H1 (cell line): ENCODE data around the gene FOXK1. TPM values are rescaled to one million over a fixed set of nuclear protein-coding genes. Genes with fewer than 3 reads are reported as not detected.
"Not testable (repeated sequence)": the region's sequence is repeated elsewhere in the genome, so short reads cannot be mapped to it uniquely, and the experiment has no call there.

ENCODE experiments used
- CTCF ChIA-PET: fragments of 300-600 bp; sonication (Branson Sonifier 250); formaldehyde crosslinking; loops from one replicate; lab custom pipeline; 2021; ENCODE audit not compliant: partially characterized antibody; lab: Charles Lee
- POLR2A ChIA-PET: fragments of 300-600 bp; sonication (Branson Sonifier 250); formaldehyde crosslinking; loops from one replicate; lab custom pipeline; 2021; ENCODE audit warnings: inconsistent platforms; ENCODE audit not compliant: partially characterized antibody; lab: Charles Lee
- DNase-seq, 2 experiments: peaks; one replicate each; pipeline versions ENCODE4 v3.0.0 to v3.0.0-alpha.2; 2010 to 2022; ENCODE audit warnings: low spot score in 2 of 2, low read depth in 1 of 2, mixed read lengths in 1 of 2
- FAIRE-seq: peaks from 2 replicates; lab custom pipeline; 2011; peaks lifted over from hg19 to GRCh38; lab: Jason Lieb, UNC
- H2AFZ ChIP-seq: 2 replicates; pipeline ENCODE4 v1.8.1; 2012; ENCODE audit warnings: low read length, inconsistent platforms
- H2AK5ac ChIP-seq: 2 replicates; pipeline ENCODE4 v1.6.1; 2013; ENCODE audit warnings: low read depth, low read length
- H2BK120ac ChIP-seq: replicated peaks from 2 replicates; pipeline ENCODE3; 2013; ENCODE audit warnings: low read depth, low read length, inconsistent platforms
- H2BK12ac ChIP-seq: 2 replicates; pipeline ENCODE4 v1.6.1; 2013; ENCODE audit warnings: low read depth, low read length
- H2BK15ac ChIP-seq: 2 replicates; pipeline ENCODE4 v1.6.1; 2013; ENCODE audit warnings: low read length
- H2BK20ac ChIP-seq: 2 replicates; pipeline ENCODE4 v1.6.1; 2013; ENCODE audit warnings: low read length
- H2BK5ac ChIP-seq: 2 replicates; pipeline ENCODE4 v1.6.1; 2013; ENCODE audit warnings: low read depth, low read length
- H3K14ac ChIP-seq: 2 replicates; pipeline ENCODE4 v1.6.1; 2013; ENCODE audit warnings: inconsistent platforms; ENCODE audit not compliant: insufficient read length
- H3K18ac ChIP-seq: 2 replicates; pipeline ENCODE4 v1.6.1; 2013; ENCODE audit warnings: low read length; ENCODE audit errors: extremely low read depth
- H3K23ac ChIP-seq: 2 replicates; pipeline ENCODE4 v1.6.1; 2013; ENCODE audit warnings: inconsistent platforms; ENCODE audit not compliant: insufficient read length
- H3K23me2 ChIP-seq: 2 replicates; pipeline ENCODE4 v1.6.1; 2013; ENCODE audit warnings: low read depth, low read length
- H3K27ac ChIP-seq: 2 replicates; pipeline ENCODE4 v1.6.1; 2011; ENCODE audit warnings: low read depth, low read length, inconsistent platforms
- H3K27me3 ChIP-seq, 4 experiments: replicated peaks in 1 of 4; 1 replicate in 1 of 4; 2 replicates in 3 of 4; pipeline versions ENCODE4 v1.6.1 to v1.8.1; 2011 to 2013; ENCODE audit warnings: low read length in 3 of 4, mild to moderate bottlenecking in 3 of 4, inconsistent platforms in 2 of 4, mixed read lengths in 2 of 4, moderate library complexity in 1 of 4; ENCODE audit not compliant: control insufficient read depth in 3 of 4, insufficient read depth in 3 of 4; ENCODE audit errors: extremely low read depth in 1 of 4
- H3K36me3 ChIP-seq, 4 experiments: 2 replicates each; pipeline versions ENCODE4 v1.6.1 to v1.8.1; 2011 to 2013; ENCODE audit warnings: mild to moderate bottlenecking in 4 of 4, low read length in 3 of 4, moderate library complexity in 2 of 4, control low read depth in 1 of 4, inconsistent platforms in 1 of 4; ENCODE audit not compliant: insufficient read depth in 4 of 4, control insufficient read depth in 2 of 4
- H3K4ac ChIP-seq: replicated peaks from 2 replicates; pipeline ENCODE3; 2013; ENCODE audit warnings: low read length, low read depth, mixed read lengths, inconsistent platforms; ENCODE audit not compliant: insufficient read length
- H3K4me1 ChIP-seq, 4 experiments: replicated peaks in 1 of 4; 1 replicate in 1 of 4; 2 replicates in 3 of 4; pipeline versions ENCODE4 v1.6.1 to v1.8.1; 2011 to 2013; ENCODE audit warnings: low read length in 3 of 4, inconsistent platforms in 2 of 4, mixed read lengths in 1 of 4; ENCODE audit not compliant: insufficient read depth in 4 of 4, control insufficient read depth in 3 of 4
- H3K4me2 ChIP-seq, 2 experiments: 2 replicates each; pipeline versions ENCODE4 v1.6.1 to v1.8.1; 2011 to 2013; ENCODE audit warnings: low read depth in 2 of 2, low read length in 2 of 2, control low read depth in 1 of 2, inconsistent platforms in 1 of 2, mild to moderate bottlenecking in 1 of 2; ENCODE audit not compliant: insufficient read depth in 1 of 2
- H3K4me3 ChIP-seq, 4 experiments: fragments of 200-600, 300-600 bp in 1 of 4; sonication (generic), shearing (Covaris generic), sonication (Bioruptor Twin) in 1 of 4; 2 replicates each; pipeline versions ENCODE4 v1.5.1 to v1.8.1; 2011 to 2016; ENCODE audit warnings: low read length in 4 of 4, low read depth in 3 of 4, control low read depth in 2 of 4, inconsistent platforms in 2 of 4, mild to moderate bottlenecking in 2 of 4, mixed read lengths in 1 of 4, moderate library complexity in 1 of 4; ENCODE audit not compliant: insufficient read depth in 2 of 4; ENCODE audit errors: extremely low read depth in 1 of 4
- H3K56ac ChIP-seq: replicated peaks from 2 replicates; pipeline ENCODE3; 2013; ENCODE audit warnings: low read depth, mild to moderate bottlenecking, mixed read lengths, low read length, inconsistent platforms; ENCODE audit not compliant: insufficient read length
- H3K79me1 ChIP-seq: 2 replicates; pipeline ENCODE4 v1.6.1; 2013; ENCODE audit warnings: low read depth, low read length, control low read depth
- H3K79me2 ChIP-seq, 2 experiments: 2 replicates each; pipeline versions ENCODE4 v1.6.1 to v1.8.1; 2012 to 2013; ENCODE audit warnings: low read length in 2 of 2, mild to moderate bottlenecking in 2 of 2, inconsistent platforms in 1 of 2; ENCODE audit not compliant: insufficient read depth in 2 of 2, control insufficient read depth in 1 of 2
- H3K9ac ChIP-seq, 4 experiments: replicated peaks in 1 of 4; 1 replicate in 1 of 4; 2 replicates in 3 of 4; pipeline versions ENCODE4 v1.6.1 to v1.8.1; 2011 to 2013; ENCODE audit warnings: low read depth in 3 of 4, low read length in 3 of 4, control low read depth in 2 of 4, mild to moderate bottlenecking in 2 of 4, moderate library complexity in 2 of 4, inconsistent platforms in 1 of 4; ENCODE audit errors: extremely low read depth in 1 of 4
- H3K9me3 ChIP-seq, 2 experiments: 2 replicates each; pipeline versions ENCODE4 v1.6.1 to v1.8.1; 2012 to 2013; ENCODE audit warnings: mild to moderate bottlenecking in 2 of 2, moderate library complexity in 2 of 2, control low read depth in 1 of 2, inconsistent platforms in 1 of 2, low read depth in 1 of 2, low read length in 1 of 2, mixed read lengths in 1 of 2; ENCODE audit not compliant: insufficient read depth in 2 of 2
- H4K20me1 ChIP-seq, 2 experiments: replicated peaks in 1 of 2; 2 replicates each; pipeline versions ENCODE3 to v1.8.1; 2011 to 2013; ENCODE audit warnings: inconsistent platforms in 2 of 2, low read length in 2 of 2, mild to moderate bottlenecking in 1 of 2; ENCODE audit not compliant: insufficient read depth in 2 of 2, control insufficient read depth in 1 of 2
- H4K5ac ChIP-seq: 2 replicates; pipeline ENCODE4 v1.6.1; 2013; ENCODE audit warnings: low read length, low read depth, mixed read lengths, inconsistent platforms; ENCODE audit not compliant: insufficient read length
- H4K8ac ChIP-seq: 2 replicates; pipeline ENCODE4 v1.8.0; 2013; ENCODE audit warnings: mild to moderate bottlenecking, moderate library complexity, low read length, inconsistent platforms; ENCODE audit not compliant: insufficient read depth; ENCODE audit errors: extremely low read depth
- H4K91ac ChIP-seq: replicated peaks from 2 replicates; pipeline ENCODE3; 2013; ENCODE audit warnings: low read length, mixed read lengths, inconsistent platforms; ENCODE audit not compliant: insufficient read length
- WGBS, 2 experiments: shearing (Covaris generic) in 1 of 2; methylation state at CpG; one replicate each; pipeline versions ENCODE4 v1.1.6 to v1.1.7; 2013 to 2015; ENCODE audit warnings: low lambda C conversion rate in 2 of 2, mixed read lengths in 2 of 2, inconsistent platforms in 1 of 2, low coverage in 1 of 2, missing lambda C conversion rate in 1 of 2; ENCODE audit not compliant: insufficient replicate concordance in 2 of 2, insufficient coverage in 1 of 2, insufficient read length in 1 of 2; ENCODE audit errors: extremely low coverage in 1 of 2, missing lambda C conversion rate in 1 of 2; 5-methylcytosine and 5-hydroxymethylcytosine counted together
- polyA plus RNA-seq, 7 experiments: library from polyadenylated mRNA; depleted of rRNA in 3 of 7; stranded (reverse) in 5 of 7; unstranded in 2 of 7; fragments of >200 nt in 5 of 7; fragments of 200-250 nt in 2 of 7; gene quantifications; 1 replicate in 5 of 7; 2 replicates in 1 of 7; 4 replicates in 1 of 7; pipeline versions ENCODE4 v1.2.1 to v1.2.3, GENCODE V29; 2011 to 2013; ENCODE audit warnings: missing spikeins in 2 of 7, mixed read lengths in 2 of 7
- total RNA-seq: library from RNA; stranded (reverse); fragmentation: NEBNext Ultra II Directional; extraction: Animal tissue kit (Norgen Biotek cat#: 25700); gene quantifications from 2 replicates; pipeline ENCODE4 v1.2.1, GENCODE V29; 2021

The FOXK1 gene
- total and polyA plus RNA-seq, 2 of the 8 experiments (the other 6 are each of a cell fraction or from before 2014, with no cell fraction given), result 2.0 to 8.5 TPM

DNA sequence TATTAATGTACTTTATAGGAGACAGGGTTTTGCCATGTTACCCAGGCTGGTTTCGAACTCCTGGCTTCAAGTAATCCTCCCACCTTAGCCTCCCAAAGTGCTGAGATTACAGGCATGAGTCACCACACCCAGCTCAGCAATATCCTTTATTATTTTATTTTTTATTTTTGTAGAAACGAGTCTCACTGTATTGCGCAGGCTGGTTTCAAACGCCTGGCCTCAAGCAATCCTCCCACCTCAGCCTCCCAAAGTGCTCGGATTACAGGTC lies 39.0 kb upstream of the FOXK1 start:
- H3K27ac ChIP-seq, H2BK20ac ChIP-seq, H4K8ac ChIP-seq, H2BK15ac ChIP-seq, H3K4me2 ChIP-seq, H3K79me2 ChIP-seq, H2BK5ac ChIP-seq, H4K20me1 ChIP-seq, H3K4ac ChIP-seq, H3K9ac ChIP-seq, H4K5ac ChIP-seq, H3K4me1 ChIP-seq, H3K14ac ChIP-seq, DNase-seq, CTCF ChIA-PET, H3K4me3 ChIP-seq, FAIRE-seq, H2AFZ ChIP-seq, H2BK120ac ChIP-seq, H4K91ac ChIP-seq, H3K23me2 ChIP-seq, H3K23ac ChIP-seq, H3K18ac ChIP-seq, H3K27me3 ChIP-seq, H3K36me3 ChIP-seq, H2AK5ac ChIP-seq, H2BK12ac ChIP-seq, H3K79me1 ChIP-seq, H3K56ac ChIP-seq: not testable (repeated sequence)
- peaks cover 7 to 35% of the 10 kb centered on the region in 2 experiments; a peak in 3 of 4 replicates for H3K9me3 ChIP-seq
- POLR2A ChIA-PET, result interaction anchor here (0.6 kb wide), 1 partner anchor 357 kb away, joined by 5 read pairs; no protein-coding TSS in a partner anchor
- WGBS, 2 experiments, result 94% methylated on average over 5 of the region's 5 CpGs; no CpG with 5 or more reads in 1 of the 2 experiments
